ENCODE results near the gene RPH3AL. TPM values are rescaled to one million over a fixed set of nuclear protein-coding genes. Genes with fewer than 3 reads are reported as not detected.

The RPH3AL gene
- total RNA-seq, 3 donors from 2014 or later (not counting 1 experiment from before 2014, with no cell fraction given): 7.2 to 9.9 (median 7.9) TPM

- no peaks in the 10 kb centered on the region for H3K27me3 Mint-ChIP-seq (ENCODE audit: low read depth in 2 of 2)
- no peaks in the 10 kb centered on the region for H3K36me3 Mint-ChIP-seq
- ATAC-seq: no peak
- peak overlapping the region in 1 of 2 donors; percentile 61 for H3K27ac Mint-ChIP-seq
- intact Hi-C loops (cut with micrococcal nuclease): no loop called here
- Histone ChIP-seq H3K36me3 (ENCODE audit: control insufficient read depth, insufficient read depth, low read length) (no peaks in the 10 kb centered on the region), H3K9me3 (ENCODE audit: control insufficient read depth, insufficient read depth, low read length) (no peaks in the 10 kb centered on the region), H3K4me3 (ENCODE audit: low read length) (no peak overlapping the region), H3K27me3 (ENCODE audit: control insufficient read depth, insufficient read depth, low read length) (no peaks in the 10 kb centered on the region), H3K27ac (ENCODE audit: low read length) (no peak overlapping the region), H3K4me1 (ENCODE audit: control insufficient read depth, insufficient read depth, low read length) (no peaks in the 10 kb centered on the region)
- H3K4me1 Mint-ChIP-seq: no peaks in the 10 kb centered on the region
- TF ChIP-seq CTCF (IDR thresholded peaks at IDR 0.05): no peak
- H3K9me3 Mint-ChIP-seq: no peaks in the 10 kb centered on the region
- WGBS (ENCODE audit: insufficient coverage): 94% methylated on average over 29 of the region's 30 CpGs
- no peak overlapping the region for H3K4me3 Mint-ChIP-seq
- DNase-seq: no peak
These were observed 4.2 kb upstream of the RPH3AL start for GRCh38 chr17:356671-357434.

- Mint-ChIP-seq H3K27me3 (ENCODE audit: low read depth in 2 of 2) (peaks cover 0 to 2% of the 10 kb centered on the region in 2 donors), H3K4me1 (peaks cover 5 to 6% of the 10 kb centered on the region in 2 donors), H3K9me3 (no peaks in the 10 kb centered on the region), H3K27ac (no peak overlapping the region), H3K36me3 (no peaks in the 10 kb centered on the region), H3K4me3 (no peak overlapping the region)
- ATAC-seq: no peak
- no peak overlapping the region for H3K4me3 ChIP-seq (ENCODE audit: low read length)
- whole genome bisulfite sequencing (ENCODE audit: insufficient coverage): 90% methylated on average over 18 of the region's 19 CpGs
- no peaks in the 10 kb centered on the region for H3K36me3 ChIP-seq (ENCODE audit: control insufficient read depth, insufficient read depth, low read length)
- no peaks in the 10 kb centered on the region for H3K9me3 ChIP-seq (ENCODE audit: control insufficient read depth, insufficient read depth, low read length)
- H3K4me1 ChIP-seq (ENCODE audit: control insufficient read depth, insufficient read depth, low read length): peaks cover 12% of the 10 kb centered on the region
- H3K27ac ChIP-seq (ENCODE audit: low read length): no peak overlapping the region
- DNase-seq: no peak
- no peak for TF ChIP-seq CTCF (IDR thresholded peaks at IDR 0.05)
- intact Hi-C loops (cut with micrococcal nuclease): no loop called here
- no peaks in the 10 kb centered on the region for H3K27me3 ChIP-seq (ENCODE audit: control insufficient read depth, insufficient read depth, low read length)
These were observed 2.3 kb upstream of the RPH3AL start for GRCh38 chr17:354651-355556.

GRCh38 chr17:353838-354234, 1.2 kb upstream of the RPH3AL start:
- DNase-seq (no peak), ATAC-seq (no peak)
- Mint-ChIP-seq H3K4me3 (no peak overlapping the region), H3K27ac (no peak overlapping the region), H3K9me3 (no peaks in the 10 kb centered on the region), H3K27me3 (ENCODE audit: low read depth in 2 of 2) (peaks cover 0 to 2% of the 10 kb centered on the region in 2 donors), H3K36me3 (no peaks in the 10 kb centered on the region), H3K4me1 (peaks cover 5 to 6% of the 10 kb centered on the region in 2 donors)
- WGBS (ENCODE audit: insufficient coverage): 92% methylated on average over 7 of the region's 8 CpGs
- no peak for TF ChIP-seq CTCF (IDR thresholded peaks at IDR 0.05)
- intact Hi-C loops (cut with micrococcal nuclease): no loop called here
- no peaks in the 10 kb centered on the region for H3K27me3 ChIP-seq (ENCODE audit: control insufficient read depth, insufficient read depth, low read length)
- H3K36me3 ChIP-seq (ENCODE audit: control insufficient read depth, insufficient read depth, low read length): no peaks in the 10 kb centered on the region
- H3K4me3 ChIP-seq (ENCODE audit: low read length): no peak overlapping the region
- H3K27ac ChIP-seq (ENCODE audit: low read length): no peak overlapping the region
- H3K9me3 ChIP-seq (ENCODE audit: control insufficient read depth, insufficient read depth, low read length): no peaks in the 10 kb centered on the region
- H3K4me1 ChIP-seq (ENCODE audit: control insufficient read depth, insufficient read depth, low read length): peaks cover 12% of the 10 kb centered on the region

Measured in natural killer cell (primary cell).